ENCODE data around the gene PAX8.

DNA sequence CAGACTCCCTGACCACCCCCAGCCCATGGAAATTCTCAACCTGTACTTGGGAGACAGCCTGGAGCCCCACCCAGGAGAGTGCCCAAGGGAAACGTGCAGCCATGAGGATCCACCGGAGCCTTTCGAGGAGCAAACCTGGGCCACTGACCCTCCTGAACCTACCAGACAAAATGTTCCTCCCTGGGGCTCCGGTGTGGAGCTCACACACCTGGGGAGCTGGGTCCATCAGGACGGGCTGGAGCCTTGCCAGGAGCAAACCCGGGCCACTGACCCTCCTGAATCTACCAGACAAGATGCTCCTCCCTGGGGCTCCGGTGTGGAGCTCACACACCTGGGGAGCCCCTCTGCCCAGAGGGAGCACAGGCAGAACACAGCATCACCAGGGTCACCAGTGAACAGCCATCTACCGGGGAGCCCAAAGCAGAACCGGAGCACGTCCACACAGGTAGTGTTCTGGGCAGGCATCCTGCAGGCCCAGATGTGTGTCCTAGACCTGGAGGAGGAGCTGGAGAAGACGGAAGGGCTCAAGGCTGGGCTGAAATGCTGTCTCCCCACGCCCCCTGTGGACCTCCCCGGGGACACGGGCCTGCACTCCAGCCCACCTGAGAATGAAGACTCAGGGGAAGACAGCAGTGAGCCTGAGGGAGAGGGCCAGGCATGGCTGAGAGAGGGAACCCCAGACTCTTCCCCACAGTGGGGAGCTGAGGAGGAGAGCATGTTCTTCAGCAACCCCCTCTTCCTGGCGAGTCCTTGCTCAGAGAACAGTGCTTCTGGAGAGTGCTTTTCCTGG is 96.1 kb downstream of the PAX8 start:
- TF ChIP-seq SUZ12 (IDR thresholded peaks at IDR 0.05; ENCODE audit: extremely low read depth, insufficient read depth, insufficient read length) = no peak
- no peak for TF ChIP-seq YY1 (IDR thresholded peaks at IDR 0.05; ENCODE audit: insufficient read depth, insufficient read length)
